ENCODE measurements around the gene IGF2BP1.

Gene IGF2BP1

GRCh38 chr17:48995304-48995973 lies 1.7 kb upstream of the IGF2BP1 start:
- Histone ChIP-seq H2AFZ (ENCODE audit: low read depth, low read length, severe bottlenecking) (no peak overlapping the region), H3K4me2 (ENCODE audit: low read depth, low read length, poor library complexity, severe bottlenecking) (no peak overlapping the region), H3K27ac (ENCODE audit: low read depth, low read length) (no peak overlapping the region), H3K79me2 (ENCODE audit: insufficient read depth, low read length) (no peaks in the 10 kb centered on the region), H3K9me3 (ENCODE audit: insufficient read depth, low read length) (no peaks in the 10 kb centered on the region), H4K20me1 (ENCODE audit: low read depth, low read length) (peaks cover 5% of the 10 kb centered on the region; the same call in 1 of the 2 replicates), H3K9ac (ENCODE audit: low read length) (no peak overlapping the region), H3F3A (ENCODE audit: insufficient read depth) (no peaks in the 10 kb centered on the region), H3K36me3 (ENCODE audit: low read length) (no peaks in the 10 kb centered on the region), H3K9me2 (replicated peaks; ENCODE audit: insufficient read depth, low read length) (no peaks in the 10 kb centered on the region), H3K4me3 (ENCODE audit: insufficient read depth, low read length, poor library complexity, severe bottlenecking) (no peak overlapping the region), H3K27me3 (ENCODE audit: low read length) (no peaks in the 10 kb centered on the region)
- no peak for TF ChIP-seq CTCF (IDR thresholded peaks at IDR 0.05; ENCODE audit: insufficient read depth, low read length, poor library complexity, severe bottlenecking)
- TF ChIP-seq EZH2phosphoT487 (conservative IDR thresholded peaks at IDR 0.05; ENCODE audit: low read length): no peak

- TF ChIP-seq CTCF (IDR thresholded peaks at IDR 0.05; ENCODE audit: insufficient read depth, low read length, poor library complexity, severe bottlenecking): no peak
- TF ChIP-seq EZH2phosphoT487 (conservative IDR thresholded peaks at IDR 0.05; ENCODE audit: low read length): no peak
- H4K20me1 ChIP-seq (ENCODE audit: low read depth, low read length): peaks cover 5% of the 10 kb centered on the region; the same call in 1 of the 2 replicates
- no peak overlapping the region for H3K4me3 ChIP-seq (ENCODE audit: insufficient read depth, low read length, poor library complexity, severe bottlenecking)
- no peak overlapping the region for H2AFZ ChIP-seq (ENCODE audit: low read depth, low read length, severe bottlenecking)
- no peak overlapping the region for H3K27ac ChIP-seq (ENCODE audit: low read depth, low read length)
- H3K27me3 ChIP-seq (ENCODE audit: low read length): no peaks in the 10 kb centered on the region
- H3K4me2 ChIP-seq (ENCODE audit: low read depth, low read length, poor library complexity, severe bottlenecking): no peak overlapping the region
- H3K9me3 ChIP-seq (ENCODE audit: insufficient read depth, low read length): no peaks in the 10 kb centered on the region
- H3K9ac ChIP-seq (ENCODE audit: low read length): no peak overlapping the region
- H3F3A ChIP-seq (ENCODE audit: insufficient read depth): no peaks in the 10 kb centered on the region
- no peaks in the 10 kb centered on the region for H3K9me2 ChIP-seq (replicated peaks; ENCODE audit: insufficient read depth, low read length)
- no peaks in the 10 kb centered on the region for H3K36me3 ChIP-seq (ENCODE audit: low read length)
- no peaks in the 10 kb centered on the region for H3K79me2 ChIP-seq (ENCODE audit: insufficient read depth, low read length)
Observed at GRCh38 chr17:48995974-48996721, 1.0 kb upstream of the IGF2BP1 start.

GRCh38 chr17:48996722-48997102 lies 473 bp upstream of the IGF2BP1 start:
- H3K4me2 ChIP-seq (ENCODE audit: low read depth, low read length, poor library complexity, severe bottlenecking): no peak overlapping the region
- H2AFZ ChIP-seq (ENCODE audit: low read depth, low read length, severe bottlenecking): no peak overlapping the region
- H4K20me1 ChIP-seq (ENCODE audit: low read depth, low read length): peaks cover 5% of the 10 kb centered on the region; the same call in 1 of the 2 replicates

More at GRCh38 chr17:48996722-48997102, 473 bp upstream of the IGF2BP1 start:
- TF ChIP-seq CTCF (IDR thresholded peaks at IDR 0.05; ENCODE audit: insufficient read depth, low read length, poor library complexity, severe bottlenecking) (no peak), EZH2phosphoT487 (conservative IDR thresholded peaks at IDR 0.05; ENCODE audit: low read length) (no peak)
- Histone ChIP-seq H3K9me2 (replicated peaks; ENCODE audit: insufficient read depth, low read length) (no peaks in the 10 kb centered on the region), H3K79me2 (ENCODE audit: insufficient read depth, low read length) (no peaks in the 10 kb centered on the region), H3F3A (ENCODE audit: insufficient read depth) (no peaks in the 10 kb centered on the region), H3K36me3 (ENCODE audit: low read length) (no peaks in the 10 kb centered on the region), H3K9ac (ENCODE audit: low read length) (no peak overlapping the region), H3K27ac (ENCODE audit: low read depth, low read length) (no peak overlapping the region), H3K4me3 (ENCODE audit: insufficient read depth, low read length, poor library complexity, severe bottlenecking) (no peak overlapping the region), H3K9me3 (ENCODE audit: insufficient read depth, low read length) (no peaks in the 10 kb centered on the region), H3K27me3 (ENCODE audit: low read length) (no peaks in the 10 kb centered on the region)

All from SU-DHL-6 (cell line).